ENCODE measurements around the gene NRG2.

Gene NRG2

DNA sequence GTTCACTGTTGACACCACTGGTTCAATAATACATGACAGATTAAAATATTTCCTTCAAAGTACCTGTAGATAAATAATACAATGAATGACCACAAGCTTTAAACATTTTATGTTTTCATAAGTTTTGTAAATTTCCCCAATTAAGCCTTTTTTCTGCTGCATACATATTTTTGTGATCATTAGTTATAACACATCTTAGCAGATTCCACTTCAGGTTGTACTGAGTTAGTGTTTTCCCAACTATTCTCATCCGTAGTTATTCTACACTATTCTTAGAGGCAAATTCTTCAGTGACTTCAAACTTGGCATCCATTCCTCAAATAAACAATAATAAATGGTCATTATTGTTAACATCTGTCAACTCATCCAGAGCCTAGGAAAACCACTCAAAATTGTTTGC is 100.9 kb downstream of the NRG2 start:
- no peak overlapping the region for H3K27ac ChIP-seq
- TF ChIP-seq, protein P1, sequence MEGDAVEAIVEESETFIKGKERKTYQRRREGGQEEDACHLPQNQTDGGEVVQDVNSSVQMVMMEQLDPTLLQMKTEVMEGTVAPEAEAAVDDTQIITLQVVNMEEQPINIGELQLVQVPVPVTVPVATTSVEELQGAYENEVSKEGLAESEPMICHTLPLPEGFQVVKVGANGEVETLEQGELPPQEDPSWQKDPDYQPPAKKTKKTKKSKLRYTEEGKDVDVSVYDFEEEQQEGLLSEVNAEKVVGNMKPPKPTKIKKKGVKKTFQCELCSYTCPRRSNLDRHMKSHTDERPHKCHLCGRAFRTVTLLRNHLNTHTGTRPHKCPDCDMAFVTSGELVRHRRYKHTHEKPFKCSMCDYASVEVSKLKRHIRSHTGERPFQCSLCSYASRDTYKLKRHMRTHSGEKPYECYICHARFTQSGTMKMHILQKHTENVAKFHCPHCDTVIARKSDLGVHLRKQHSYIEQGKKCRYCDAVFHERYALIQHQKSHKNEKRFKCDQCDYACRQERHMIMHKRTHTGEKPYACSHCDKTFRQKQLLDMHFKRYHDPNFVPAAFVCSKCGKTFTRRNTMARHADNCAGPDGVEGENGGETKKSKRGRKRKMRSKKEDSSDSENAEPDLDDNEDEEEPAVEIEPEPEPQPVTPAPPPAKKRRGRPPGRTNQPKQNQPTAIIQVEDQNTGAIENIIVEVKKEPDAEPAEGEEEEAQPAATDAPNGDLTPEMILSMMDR (IDR thresholded peaks at IDR 0.05) = no peak
- TF ChIP-seq ZFX (IDR thresholded peaks at IDR 0.05; ENCODE audit: borderline replicate concordance) = no peak

DNA sequence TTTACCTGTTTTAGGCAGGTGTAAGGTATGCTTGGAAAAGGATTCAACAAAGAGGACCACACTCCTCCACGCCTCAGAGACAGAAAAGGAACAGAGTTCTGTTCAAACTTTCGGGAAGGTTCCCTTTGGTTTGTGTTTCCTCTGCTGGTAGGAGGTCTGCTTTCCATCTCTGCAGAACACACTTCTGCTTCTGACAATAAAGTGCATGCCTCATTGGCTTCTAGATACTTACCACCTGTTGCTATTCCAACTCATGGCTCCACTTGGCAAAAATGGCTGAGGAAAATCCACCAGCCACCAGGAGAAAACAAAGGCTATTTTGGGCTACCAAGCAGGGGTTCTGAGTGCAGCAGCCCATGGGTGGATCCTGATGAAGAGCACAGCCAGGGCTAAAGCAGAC is 112.7 kb downstream of the NRG2 start:
- TF ChIP-seq, protein P1 (IDR thresholded peaks at IDR 0.05) = no peak
- TF ChIP-seq ZFX (IDR thresholded peaks at IDR 0.05; ENCODE audit: borderline replicate concordance) = no peak
- H3K27ac ChIP-seq = no peak overlapping the region

DNA sequence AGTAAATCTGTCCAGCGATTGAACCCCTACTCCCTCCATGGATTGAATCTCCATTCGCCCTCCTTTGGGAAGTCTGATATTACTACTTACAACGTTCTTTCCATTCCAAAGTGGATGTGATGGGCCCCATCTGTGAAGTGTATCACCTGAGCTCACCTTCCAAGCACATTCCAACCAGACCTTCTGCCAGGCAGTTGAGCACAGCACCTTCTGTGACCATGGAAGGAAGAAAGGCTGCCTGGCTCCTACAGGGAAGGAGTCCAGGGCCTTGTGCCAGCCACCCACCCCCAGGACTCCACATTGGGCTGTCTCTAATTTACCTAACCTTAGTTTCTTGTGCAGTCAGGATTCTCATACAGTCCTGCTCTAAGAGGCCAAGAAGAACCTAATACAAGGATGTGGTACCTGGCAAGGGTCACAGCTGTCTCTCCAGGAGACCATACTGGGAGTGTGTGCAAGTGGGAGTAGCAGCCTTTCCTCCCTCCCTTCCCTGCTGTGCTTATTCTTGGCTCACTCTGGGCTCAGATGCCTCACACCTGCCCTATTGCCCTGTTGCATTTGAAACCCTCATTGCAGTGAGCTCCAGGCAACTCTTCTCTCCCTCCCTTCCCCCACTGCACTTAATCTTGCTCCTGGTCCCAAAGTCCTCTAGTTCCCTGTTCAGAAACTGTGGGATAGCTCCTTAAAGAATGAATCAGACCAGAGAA is 116.1 kb downstream of the NRG2 start:
- H3K27ac ChIP-seq = no peak overlapping the region
- no peak for TF ChIP-seq ZFX (IDR thresholded peaks at IDR 0.05; ENCODE audit: borderline replicate concordance)
- TF ChIP-seq, protein P1 (IDR thresholded peaks at IDR 0.05) = no peak

DNA sequence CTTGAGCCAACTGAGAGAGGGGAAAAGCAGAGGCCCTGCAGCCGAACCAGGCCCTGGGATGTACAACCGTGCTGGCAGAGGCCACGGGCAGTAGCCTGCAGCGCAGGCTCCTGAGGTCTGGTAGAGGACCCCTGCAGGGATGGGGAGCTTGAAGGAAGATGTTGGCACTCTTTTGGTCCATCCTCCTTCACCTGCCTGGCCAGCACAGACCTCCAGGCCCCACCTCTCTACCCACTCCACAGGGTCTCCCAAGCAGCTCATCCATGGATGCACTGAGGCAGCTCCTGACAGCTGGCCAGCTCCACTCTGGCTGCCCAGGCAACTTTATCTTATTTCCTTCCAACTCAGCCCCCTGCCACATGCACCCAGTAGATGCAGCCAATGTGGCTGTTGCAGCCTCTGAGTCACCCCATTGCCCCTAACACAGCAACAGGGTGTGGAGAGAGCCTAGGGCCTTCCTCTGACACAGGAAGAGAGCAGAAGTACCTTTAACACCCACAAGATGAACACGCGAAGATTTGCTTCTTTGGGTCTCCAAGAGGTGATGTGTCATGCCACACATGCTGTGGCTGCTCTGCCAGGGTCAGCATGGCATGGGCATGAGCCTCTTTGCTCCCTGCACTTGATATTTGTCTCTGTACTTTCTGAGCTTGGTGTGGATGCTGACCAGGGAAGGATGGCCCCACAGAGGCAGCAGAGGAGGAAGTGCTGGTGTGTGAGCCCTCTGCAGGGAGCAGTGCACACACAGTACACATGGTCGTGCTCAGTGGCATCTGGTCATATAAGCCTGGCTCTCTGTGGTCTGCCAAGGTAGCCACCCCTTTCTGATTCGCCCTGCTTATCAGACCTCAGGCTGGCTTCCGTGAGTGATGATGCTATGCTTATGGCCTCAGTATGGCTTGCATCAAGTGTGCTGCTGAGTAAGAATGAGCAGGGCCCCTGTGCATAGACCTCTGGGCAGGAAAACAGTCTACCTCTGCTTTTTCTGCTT is 117.2 kb downstream of the NRG2 start:
- TF ChIP-seq, protein P1 (IDR thresholded peaks at IDR 0.05) = no peak
- no peak for TF ChIP-seq ZFX (IDR thresholded peaks at IDR 0.05; ENCODE audit: borderline replicate concordance)

DNA sequence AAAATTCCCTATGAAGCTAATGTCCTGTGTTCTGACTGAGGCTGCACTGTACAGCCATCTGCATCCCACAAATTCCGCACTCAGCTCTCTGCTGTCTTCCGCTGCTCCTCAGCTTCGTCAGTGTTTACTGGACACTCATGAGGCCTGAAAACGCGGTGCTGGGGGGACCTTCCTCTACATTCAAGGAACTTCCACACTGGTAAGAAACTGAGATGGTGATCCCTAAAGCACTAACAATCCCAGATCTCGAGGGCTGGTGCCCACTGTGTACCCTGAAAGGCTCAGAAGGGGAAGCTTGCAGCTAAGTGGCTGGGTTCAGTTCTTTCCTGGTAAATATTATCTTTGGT is 117.9 kb downstream of the NRG2 start:
- TF ChIP-seq, protein P1 (IDR thresholded peaks at IDR 0.05) = no peak
- TF ChIP-seq ZFX (IDR thresholded peaks at IDR 0.05; ENCODE audit: borderline replicate concordance) = no peak
- H3K27ac ChIP-seq = no peak overlapping the region

More for the DNA sequence above, 117.2 kb downstream of the NRG2 start:
- H3K27ac ChIP-seq = no peak overlapping the region

DNA sequence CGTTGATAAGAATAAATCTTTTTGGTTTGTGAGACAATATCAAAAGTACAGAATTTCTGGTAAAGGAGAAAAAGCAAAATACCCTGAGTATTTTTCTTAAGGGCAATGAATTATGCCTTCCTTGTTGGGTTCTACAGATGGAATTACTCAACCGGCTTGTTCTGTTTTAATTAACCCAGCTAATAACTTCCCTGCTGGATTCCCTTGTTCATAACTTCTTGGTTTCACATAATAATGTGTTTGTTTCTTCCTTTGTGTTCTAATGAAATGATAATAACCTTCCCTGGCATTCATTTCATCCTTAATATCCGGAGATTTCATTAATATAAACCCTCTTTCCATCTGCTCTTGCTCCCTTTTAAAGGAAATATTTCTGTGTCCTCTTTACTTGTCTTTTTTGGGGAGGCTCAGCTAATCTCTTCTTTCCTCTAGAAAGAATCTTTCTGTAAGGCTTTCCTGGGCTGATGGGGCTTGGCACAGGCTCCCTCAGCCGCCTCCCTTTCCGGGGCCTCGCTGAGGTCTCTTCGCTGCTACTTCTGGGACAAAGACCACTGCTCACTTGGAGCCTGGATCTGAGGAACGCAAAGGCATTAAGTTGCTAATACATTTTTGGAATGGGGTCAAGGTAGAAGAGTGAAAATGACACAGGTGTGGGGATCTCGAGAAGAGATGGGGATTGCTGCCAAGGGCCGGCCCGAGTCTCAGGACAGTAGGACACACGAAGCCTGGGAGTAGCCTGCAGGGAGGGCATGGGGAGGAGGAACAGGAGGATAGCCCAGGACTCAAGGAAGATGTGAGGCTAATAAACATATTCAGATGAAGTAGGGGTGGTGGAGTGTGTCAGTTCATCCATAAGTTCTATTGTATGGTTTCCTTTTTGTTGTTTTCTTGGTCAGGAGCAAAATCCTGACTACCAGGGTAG is 118.5 kb downstream of the NRG2 start:
- TF ChIP-seq ZFX (IDR thresholded peaks at IDR 0.05; ENCODE audit: borderline replicate concordance) = no peak
- TF ChIP-seq, protein P1 (IDR thresholded peaks at IDR 0.05) = no peak

More for the DNA sequence above, 118.5 kb downstream of the NRG2 start:
- H3K27ac ChIP-seq = no peak overlapping the region

Data from 22Rv1 (cell line).